HAP-1 (cell line): ENCODE measurements around the gene ARHGAP8.
"Not testable (repeated sequence)": the region's sequence is repeated elsewhere in the genome, so short reads cannot be mapped to it uniquely, and the experiment has no call there.

Experiments
- DNase-seq, 2 experiments: peaks; one replicate each; pipeline ENCODE4 v3.0.0-alpha.2; 2016 to 2020; ENCODE audit warnings: low spot score in 2 of 2
- H3K27me3 ChIP-seq: fragments of 250-450 bp; sonication (Bioruptor Pico); 2 replicates; pipeline ENCODE4 v1.5.1; 2020; ENCODE audit warnings: low read depth, mild to moderate bottlenecking, moderate library complexity
- H3K36me3 ChIP-seq: fragments of 250-450 bp; sonication (Bioruptor Pico); replicated peaks from 2 replicates; pipeline ENCODE4 v1.5.1; 2020; ENCODE audit warnings: mild to moderate bottlenecking
- H3K4me1 ChIP-seq: fragments of 250-450 bp; sonication (Bioruptor Pico); 2 replicates; pipeline ENCODE4 v1.5.1; 2020; ENCODE audit warnings: mild to moderate bottlenecking
- H3K4me3 ChIP-seq: fragments of 250-450 bp; sonication (Bioruptor Pico); 2 replicates; pipeline ENCODE4 v1.5.1; 2020; ENCODE audit warnings: mild to moderate bottlenecking, moderate library complexity
- H3K9me3 ChIP-seq: fragments of 250-450 bp; sonication (Bioruptor Pico); 2 replicates; pipeline ENCODE4 v1.5.1; 2020; ENCODE audit warnings: mild to moderate bottlenecking, moderate library complexity
- in situ Hi-C: fragments of 300-500 bp; cut with MboI; formaldehyde crosslinking; loops from 3 replicates; pipeline ENCODE4 v1.14.3; 2020; ENCODE audit warnings: low sequenced_read_pairs, inconsistent platforms, mixed read lengths

ARHGAP8 gene

DNA sequence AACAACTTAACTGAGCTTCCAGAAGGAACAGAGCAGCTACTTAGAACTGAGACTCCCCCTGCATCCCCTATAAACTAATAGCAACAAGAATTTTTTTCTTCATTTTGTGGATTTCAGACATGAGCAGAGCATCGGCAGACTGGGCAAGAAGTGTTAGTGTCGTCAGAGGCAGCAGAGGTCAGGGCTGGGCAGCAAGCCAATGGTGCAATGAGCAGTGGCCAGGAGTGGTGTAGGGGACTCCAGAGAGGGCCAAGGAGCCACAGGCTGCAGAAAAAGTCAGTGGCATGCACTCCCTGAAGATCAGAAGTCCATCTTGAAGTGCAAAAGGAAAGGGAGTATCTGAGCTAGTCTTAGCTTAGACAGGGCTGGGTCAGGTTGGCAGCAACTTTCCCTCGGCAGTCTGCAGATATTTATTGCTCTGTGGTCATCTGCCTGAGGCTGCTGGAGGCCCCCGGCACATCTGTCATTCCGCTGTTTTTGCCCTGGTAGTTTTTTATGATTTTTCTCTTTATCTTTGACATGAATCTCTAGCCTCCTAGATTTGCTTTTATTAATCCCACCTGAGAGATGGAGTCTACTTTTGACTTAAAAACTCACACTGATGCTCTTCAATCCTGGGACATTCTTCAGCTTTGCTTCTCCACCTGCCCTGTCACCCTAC is 152.2 kb downstream of the ARHGAP8 start:
- H3K9me3 ChIP-seq, H3K36me3 ChIP-seq, H3K27me3 ChIP-seq, H3K4me1 ChIP-seq, DNase-seq, H3K4me3 ChIP-seq, in situ Hi-C loops: not testable (repeated sequence)

DNA sequence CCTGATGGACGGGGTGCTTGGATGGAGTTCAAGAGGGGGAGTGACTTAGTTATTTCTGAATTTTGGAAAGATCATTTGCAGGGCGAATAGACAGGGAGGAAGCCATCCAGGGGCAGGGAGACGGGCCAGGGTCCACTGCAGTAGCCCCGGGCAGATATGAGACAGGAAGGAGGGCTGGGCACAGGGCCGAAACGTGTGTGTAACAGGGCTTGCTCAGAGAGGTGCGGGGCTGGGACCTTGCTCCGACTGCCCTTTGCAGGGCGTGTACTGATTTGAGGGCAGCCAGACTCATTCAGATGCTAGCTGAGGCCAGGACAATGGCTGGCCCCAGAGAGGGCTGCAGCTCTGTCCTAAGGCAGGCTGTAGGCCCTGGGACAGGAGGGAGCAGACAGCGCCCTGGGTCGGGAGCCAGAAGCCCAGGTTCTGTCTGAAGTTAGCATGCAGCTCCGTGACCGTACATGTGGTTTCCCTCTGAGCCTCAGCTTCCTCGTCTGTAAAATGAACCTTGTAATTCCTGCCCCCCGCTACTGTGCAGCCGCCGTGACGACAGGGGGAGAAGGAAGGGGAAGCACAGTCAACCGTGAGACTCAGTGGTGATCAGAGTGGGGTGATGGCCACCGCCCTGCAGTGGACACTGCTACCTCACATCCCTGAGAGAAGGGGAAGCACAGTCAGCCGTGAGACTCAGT is 154.0 kb downstream of the ARHGAP8 start:
- Histone ChIP-seq H3K4me3 (no peak overlapping the region), H3K9me3 (peaks cover 12% of the 10 kb centered on the region), H3K4me1 (no peaks in the 10 kb centered on the region), H3K27me3 (no peaks in the 10 kb centered on the region), H3K36me3 (peaks cover 8% of the 10 kb centered on the region)
- in situ Hi-C loops, result no loop called here
- DNase-seq, result no peak

DNA sequence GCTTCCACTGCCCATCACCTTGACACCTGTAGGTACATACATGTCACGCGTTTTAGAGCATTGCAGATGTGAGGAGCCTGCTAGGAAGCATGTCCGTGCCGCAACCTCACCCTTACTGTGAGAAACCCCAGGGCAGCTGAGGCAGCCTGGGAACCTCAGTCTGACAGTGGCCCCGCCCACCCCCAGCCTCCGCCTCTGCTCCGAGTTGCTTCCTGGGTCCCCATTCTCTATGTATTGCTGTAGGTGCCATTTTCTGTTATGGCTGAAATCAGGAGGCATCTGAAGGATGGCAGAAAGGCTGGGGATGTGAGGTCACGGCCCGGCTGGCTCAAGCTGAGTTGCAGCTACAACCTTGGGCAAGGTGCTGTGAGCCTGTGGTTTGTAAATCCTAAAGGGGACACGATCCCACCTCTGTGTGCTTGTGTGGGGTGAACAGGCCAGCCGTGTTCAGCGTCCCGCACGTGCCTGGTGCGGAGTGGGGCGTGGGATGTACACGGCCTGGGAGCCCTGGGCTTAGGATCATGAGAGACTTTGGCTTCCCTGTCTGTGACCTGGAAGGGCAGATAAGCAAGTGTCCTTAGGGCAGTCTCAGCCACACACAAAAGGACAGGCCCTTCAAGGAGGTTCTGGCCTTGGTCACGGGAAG is 154.7 kb downstream of the ARHGAP8 start:
- no peak overlapping the region for H3K4me3 ChIP-seq
- H3K4me1 ChIP-seq, result no peaks in the 10 kb centered on the region
- peaks cover 12% of the 10 kb centered on the region for H3K9me3 ChIP-seq
- peaks cover 15% of the 10 kb centered on the region for H3K36me3 ChIP-seq
- in situ Hi-C loops, result no loop called here
- no peaks in the 10 kb centered on the region for H3K27me3 ChIP-seq
- DNase-seq, result no peak

DNA sequence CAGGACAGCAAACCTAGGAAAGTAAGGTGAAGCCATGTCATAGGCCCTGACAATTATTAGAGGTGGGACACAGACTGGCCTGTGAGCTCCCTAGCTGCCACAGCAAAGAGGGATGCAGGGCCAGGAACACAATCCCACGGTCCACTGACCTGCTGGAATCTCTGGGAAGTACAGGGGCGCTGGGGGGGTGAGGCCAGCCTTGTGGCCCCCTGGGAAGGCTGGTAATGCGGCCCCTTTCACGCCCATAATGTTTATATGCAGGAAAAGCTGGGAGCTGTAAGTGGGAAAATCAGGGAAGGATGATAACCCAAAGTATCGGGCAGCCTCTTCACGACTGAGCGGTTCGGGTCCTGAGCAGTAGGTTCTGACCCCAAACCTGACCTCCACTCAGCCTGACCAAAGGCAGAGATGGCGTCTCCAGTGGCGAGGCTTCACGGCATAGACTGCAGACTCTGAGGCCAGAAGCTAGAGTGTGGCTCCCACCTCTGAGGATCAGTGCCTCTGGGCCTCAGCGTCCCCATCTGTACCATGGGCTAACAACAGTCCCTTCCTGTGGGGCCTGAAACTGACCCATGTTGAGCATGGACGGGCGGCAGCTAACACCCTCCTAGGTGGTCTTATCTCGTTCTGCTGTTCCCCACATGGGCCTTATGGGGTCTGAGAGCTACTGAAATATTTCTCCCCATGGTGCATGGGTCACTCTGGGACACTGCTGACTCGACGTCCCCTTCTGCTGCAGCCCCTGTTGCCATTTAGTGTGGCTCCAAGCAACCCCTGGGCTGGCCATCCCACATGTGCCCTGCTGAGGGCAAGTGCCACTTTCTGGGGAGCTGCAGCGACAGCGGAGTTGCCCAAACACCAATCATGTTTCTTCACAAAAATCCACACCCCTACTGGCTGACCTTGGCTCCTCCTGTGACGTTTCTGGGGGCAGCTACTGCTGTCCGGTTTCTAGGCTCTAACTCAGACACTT is 155.7 kb downstream of the ARHGAP8 start:
- Histone ChIP-seq H3K9me3 (peaks cover 12% of the 10 kb centered on the region), H3K36me3 (peaks cover 22% of the 10 kb centered on the region), H3K27me3 (no peaks in the 10 kb centered on the region), H3K4me3 (no peak overlapping the region), H3K4me1 (no peaks in the 10 kb centered on the region)
- in situ Hi-C loops, result no loop called here
- DNase-seq, result no peak

DNA sequence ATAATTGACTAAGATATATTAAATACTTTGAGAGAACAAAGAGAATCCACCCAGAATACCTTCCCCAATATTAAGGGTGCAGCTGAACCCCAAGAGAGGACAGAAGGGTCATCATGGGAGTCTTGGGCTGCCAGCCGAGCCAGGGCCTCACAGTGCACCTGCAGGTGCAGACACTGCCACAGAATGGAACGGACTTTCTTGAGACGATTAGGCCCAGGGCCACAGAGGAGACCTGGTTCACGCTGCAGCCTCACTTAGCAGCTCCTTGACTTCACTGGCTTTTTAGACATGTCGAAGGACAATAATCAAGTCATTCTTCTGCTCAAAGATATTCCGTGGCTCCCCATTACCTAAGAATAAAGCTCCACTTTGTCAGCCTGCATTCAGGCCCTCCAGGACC is 156.9 kb downstream of the ARHGAP8 start:
- peaks cover 12% of the 10 kb centered on the region for H3K9me3 ChIP-seq
- no peaks in the 10 kb centered on the region for H3K27me3 ChIP-seq
- H3K4me3 ChIP-seq, result no peak overlapping the region
- DNase-seq, result no peak
- no peaks in the 10 kb centered on the region for H3K4me1 ChIP-seq
- in situ Hi-C loops, result no loop called here
- H3K36me3 ChIP-seq, result peaks cover 27% of the 10 kb centered on the region
